Measurements from ENCODE around the gene CHST12. TPM values are rescaled to one million over a fixed set of nuclear protein-coding genes. Genes with fewer than 3 reads are reported as not detected.

CHST12 gene
- total and polyA plus RNA-seq, 10 of the 15 experiments (the other 5 are each of a cell fraction or from before 2014, with no cell fraction given) = 0.05 to 14.2 (median 3.3) TPM

DNA sequence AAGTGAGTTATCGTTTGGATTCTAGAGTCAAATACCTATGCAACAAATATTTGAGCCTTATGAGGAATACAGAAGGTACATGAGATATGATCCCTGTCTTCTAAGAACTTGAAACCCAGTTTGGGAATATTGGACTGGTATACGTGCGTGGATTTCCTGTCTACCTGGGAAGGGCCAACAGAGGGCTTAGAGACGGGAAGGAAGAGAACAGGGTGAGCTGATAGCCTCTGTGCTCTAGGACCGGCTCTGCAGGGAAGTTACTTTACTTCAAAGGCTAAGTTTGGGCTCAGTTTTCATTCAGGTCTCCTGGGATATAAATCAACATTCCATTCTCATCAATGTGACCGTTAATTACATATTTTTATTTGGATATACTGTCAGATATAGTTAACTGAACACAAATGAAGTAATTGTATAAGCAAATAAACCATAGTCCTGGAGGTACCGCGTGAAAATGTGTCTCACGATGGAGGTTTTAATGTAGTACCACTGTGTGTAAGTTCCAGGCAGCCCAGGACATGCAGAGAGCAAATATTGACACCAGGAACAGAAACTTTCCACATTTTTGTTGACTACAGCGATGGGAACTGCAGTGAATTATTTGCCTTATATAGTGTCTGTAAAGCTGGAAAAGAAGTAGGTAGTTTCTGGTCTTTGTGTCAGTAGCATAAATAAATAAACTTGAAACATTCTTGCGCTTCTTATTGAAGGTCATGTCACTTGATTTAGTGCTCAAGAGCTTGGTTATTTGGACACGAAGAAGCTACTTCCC is 8.6 kb downstream of the CHST12 start:
- Histone ChIP-seq H3K4me2 (ENCODE audit: control insufficient read depth, insufficient read depth) (no peak overlapping the region), H3K36me3 (ENCODE audit: control insufficient read depth in 2 of 2, insufficient read depth in 2 of 2, low read length in 1 of 2) (peaks cover 0 to 6% of the 10 kb centered on the region in 2 experiments; a peak in 1 of 4 replicates), H2AFZ (ENCODE audit: control insufficient read depth, low read depth, low read length) (no peak overlapping the region), H3K9me3 (replicated peaks; ENCODE audit: control insufficient read depth, insufficient read depth, low read length) (no peaks in the 10 kb centered on the region), H3K4me1 (ENCODE audit: control insufficient read depth, insufficient read depth, low read length) (peaks cover 28% of the 10 kb centered on the region), H3K27ac (ENCODE audit: control insufficient read depth, insufficient read depth) (no peak overlapping the region), H3K27me3 (replicated peaks in 1 of 2; ENCODE audit: control insufficient read depth in 2 of 2, insufficient read depth in 2 of 2, low read length in 1 of 2) (no peaks in the 10 kb centered on the region), H3K79me2 (ENCODE audit: control insufficient read depth, insufficient read depth, low read length) (peaks cover 21% of the 10 kb centered on the region), H3K9ac (ENCODE audit: control insufficient read depth, insufficient read depth, low read length) (no peak overlapping the region), H4K20me1 (ENCODE audit: control insufficient read depth, insufficient read depth) (no peaks in the 10 kb centered on the region; the same call in 1 of the 2 replicates), H3K4me3 (no peak overlapping the region)
- BruUV-seq (replicated peaks) = no TSS peak
- in situ Hi-C loops (cut with MboI) = no loop called here
- ATAC-seq (no peak), FAIRE-seq (no peak), DNase-seq (ENCODE audit: low read depth, low spot score) (no peak)
- RAD21 ChIA-PET (ENCODE audit: unreplicated experiment) = interaction anchor here (0.8 to 1.5 kb wide), 5 partner anchors 14 to 64 kb away, joined by 3 to 4 read pairs (median 3); no protein-coding TSS in a partner anchor
- intact Hi-C loops (cut with micrococcal nuclease; ENCODE audit: unreplicated experiment) = no loop called here
- SMC1A ChIA-PET (ENCODE audit: uncharacterized antibody, unreplicated experiment) = interaction anchor here (0.6 to 1.9 kb wide), 9 partner anchors 9 to 262 kb away, joined by 3 to 15 read pairs (median 5); no protein-coding TSS in a partner anchor
- TF ChIP-seq IKZF1 (conservative IDR thresholded peaks at IDR 0.05) (no peak), FOXM1 (IDR thresholded peaks at IDR 0.05; ENCODE audit: low read depth, low read length) (no peak), FOS (IDR thresholded peaks at IDR 0.05; ENCODE audit: borderline replicate concordance, extremely low read depth, insufficient read length) (no peak), FOXK2 (IDR thresholded peaks at IDR 0.05) (no peak), MYB (IDR thresholded peaks at IDR 0.05; ENCODE audit: borderline replicate concordance, low read depth, low read length) (no peak), CEBPB (IDR thresholded peaks at IDR 0.05; ENCODE audit: borderline replicate concordance in 1 of 2, low read depth in 2 of 2, low read length in 2 of 2) (no peak), SMC3 (IDR thresholded peaks at IDR 0.05; ENCODE audit: borderline replicate concordance, low read length) (no peak), SPI1 (IDR thresholded peaks at IDR 0.05; ENCODE audit: borderline replicate concordance, insufficient read depth, low read depth, low read length) (no peak)
- CTCF ChIA-PET = interaction anchor here (0.7 to 1.5 kb wide), 4 partner anchors 12 to 241 kb away, joined by 3 to 7 read pairs (median 4); no protein-coding TSS in a partner anchor
- 73% methylated on average over 12 of the region's 12 CpGs for WGBS (ENCODE audit: insufficient coverage, insufficient replicate concordance, low lambda C conversion rate, missing lambda C conversion rate)
- POLR2A ChIA-PET = interaction anchor here (0.7 to 1.0 kb wide), 4 partner anchors 20 to 1489 kb away, joined by 3 read pairs; partner anchors contain the start of gene TTYH3

Data from GM12878 (cell line).